ENCODE data around the gene COX20.
"Not testable (repeated sequence)": the region's sequence is repeated elsewhere in the genome, so short reads cannot be mapped to it uniquely, and the experiment has no call there.

The COX20 gene

DNA sequence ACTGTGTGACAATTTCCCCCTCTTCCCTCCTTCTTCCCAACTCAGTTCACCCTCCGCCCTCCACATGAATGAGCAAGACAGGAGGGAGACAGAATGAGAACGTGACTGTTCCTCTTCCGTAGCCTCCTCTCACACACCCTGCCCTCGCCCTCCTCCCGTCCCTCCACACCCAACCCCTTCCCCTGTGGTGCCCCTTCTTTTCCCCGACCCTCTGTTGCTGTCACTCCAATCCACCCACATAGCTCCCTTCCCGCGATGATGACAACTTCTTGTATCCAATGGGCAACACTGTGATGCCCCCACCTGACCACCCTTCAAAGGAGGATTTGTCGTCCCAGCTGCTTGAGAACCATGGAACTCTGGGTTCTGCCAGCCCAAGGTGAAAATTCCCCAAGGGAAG is 41.4 kb upstream of the COX20 start:
- H3K36me3 ChIP-seq (ENCODE audit: low read length): no peaks in the 10 kb centered on the region
- no peaks in the 10 kb centered on the region for H3K79me2 ChIP-seq (ENCODE audit: insufficient read depth, low read length)
- H3K9me3 ChIP-seq (ENCODE audit: insufficient read depth, low read length): no peaks in the 10 kb centered on the region
- no peak overlapping the region for H2AFZ ChIP-seq (ENCODE audit: low read depth, low read length, severe bottlenecking)
- no peaks in the 10 kb centered on the region for H4K20me1 ChIP-seq (ENCODE audit: low read depth, low read length)
- H3K27me3 ChIP-seq (ENCODE audit: low read length): no peaks in the 10 kb centered on the region
- TF ChIP-seq, protein P1, sequence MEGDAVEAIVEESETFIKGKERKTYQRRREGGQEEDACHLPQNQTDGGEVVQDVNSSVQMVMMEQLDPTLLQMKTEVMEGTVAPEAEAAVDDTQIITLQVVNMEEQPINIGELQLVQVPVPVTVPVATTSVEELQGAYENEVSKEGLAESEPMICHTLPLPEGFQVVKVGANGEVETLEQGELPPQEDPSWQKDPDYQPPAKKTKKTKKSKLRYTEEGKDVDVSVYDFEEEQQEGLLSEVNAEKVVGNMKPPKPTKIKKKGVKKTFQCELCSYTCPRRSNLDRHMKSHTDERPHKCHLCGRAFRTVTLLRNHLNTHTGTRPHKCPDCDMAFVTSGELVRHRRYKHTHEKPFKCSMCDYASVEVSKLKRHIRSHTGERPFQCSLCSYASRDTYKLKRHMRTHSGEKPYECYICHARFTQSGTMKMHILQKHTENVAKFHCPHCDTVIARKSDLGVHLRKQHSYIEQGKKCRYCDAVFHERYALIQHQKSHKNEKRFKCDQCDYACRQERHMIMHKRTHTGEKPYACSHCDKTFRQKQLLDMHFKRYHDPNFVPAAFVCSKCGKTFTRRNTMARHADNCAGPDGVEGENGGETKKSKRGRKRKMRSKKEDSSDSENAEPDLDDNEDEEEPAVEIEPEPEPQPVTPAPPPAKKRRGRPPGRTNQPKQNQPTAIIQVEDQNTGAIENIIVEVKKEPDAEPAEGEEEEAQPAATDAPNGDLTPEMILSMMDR (IDR thresholded peaks at IDR 0.05; ENCODE audit: insufficient read depth, low read length, poor library complexity, severe bottlenecking): no peak
- no peak for TF ChIP-seq EZH2phosphoT487 (conservative IDR thresholded peaks at IDR 0.05; ENCODE audit: low read length)
- no peak overlapping the region for H3K4me2 ChIP-seq (ENCODE audit: low read depth, low read length, poor library complexity, severe bottlenecking)
- 0 out of 2 replicates have a peak, but pooled peaks cover 5% of the 10 kb centered on the region for H3F3A ChIP-seq (ENCODE audit: insufficient read depth)
- H3K9ac ChIP-seq (ENCODE audit: low read length): no peak overlapping the region
- H3K9me2 ChIP-seq (replicated peaks; ENCODE audit: insufficient read depth, low read length): no peaks in the 10 kb centered on the region
- H3K4me3 ChIP-seq (ENCODE audit: insufficient read depth, low read length, poor library complexity, severe bottlenecking): no peak overlapping the region
- H3K27ac ChIP-seq (ENCODE audit: low read depth, low read length): no peak overlapping the region

DNA sequence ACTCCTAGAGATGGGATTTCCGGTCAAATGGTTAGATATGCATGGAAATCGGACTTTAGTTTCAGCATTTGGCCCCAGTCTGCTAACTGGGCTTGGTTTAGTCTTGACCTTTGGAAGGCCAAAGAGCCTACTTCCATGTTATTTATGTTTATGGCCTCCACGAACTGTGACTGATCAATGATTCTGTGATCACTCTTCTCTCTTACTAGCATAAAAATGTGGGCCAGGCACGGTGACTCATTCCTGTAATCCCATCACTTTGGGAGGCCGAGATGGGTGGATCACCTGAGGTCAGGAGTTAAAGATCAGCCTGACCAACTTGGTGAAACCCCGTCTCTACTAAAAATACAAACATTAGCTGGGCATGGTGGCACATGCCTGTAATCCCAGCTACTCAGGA is 40.9 kb upstream of the COX20 start:
- H2AFZ ChIP-seq (ENCODE audit: low read depth, low read length, severe bottlenecking); H3K4me2 ChIP-seq (ENCODE audit: low read depth, low read length, poor library complexity, severe bottlenecking); H3K9me2 ChIP-seq (replicated peaks; ENCODE audit: insufficient read depth, low read length); H3K9ac ChIP-seq (ENCODE audit: low read length); H3K9me3 ChIP-seq (ENCODE audit: insufficient read depth, low read length); H3K79me2 ChIP-seq (ENCODE audit: insufficient read depth, low read length); H3K27me3 ChIP-seq (ENCODE audit: low read length); H3K27ac ChIP-seq (ENCODE audit: low read depth, low read length); H3K36me3 ChIP-seq (ENCODE audit: low read length); H4K20me1 ChIP-seq (ENCODE audit: low read depth, low read length); H3K4me3 ChIP-seq (ENCODE audit: insufficient read depth, low read length, poor library complexity, severe bottlenecking); H3F3A ChIP-seq (ENCODE audit: insufficient read depth): not testable (repeated sequence)

DNA sequence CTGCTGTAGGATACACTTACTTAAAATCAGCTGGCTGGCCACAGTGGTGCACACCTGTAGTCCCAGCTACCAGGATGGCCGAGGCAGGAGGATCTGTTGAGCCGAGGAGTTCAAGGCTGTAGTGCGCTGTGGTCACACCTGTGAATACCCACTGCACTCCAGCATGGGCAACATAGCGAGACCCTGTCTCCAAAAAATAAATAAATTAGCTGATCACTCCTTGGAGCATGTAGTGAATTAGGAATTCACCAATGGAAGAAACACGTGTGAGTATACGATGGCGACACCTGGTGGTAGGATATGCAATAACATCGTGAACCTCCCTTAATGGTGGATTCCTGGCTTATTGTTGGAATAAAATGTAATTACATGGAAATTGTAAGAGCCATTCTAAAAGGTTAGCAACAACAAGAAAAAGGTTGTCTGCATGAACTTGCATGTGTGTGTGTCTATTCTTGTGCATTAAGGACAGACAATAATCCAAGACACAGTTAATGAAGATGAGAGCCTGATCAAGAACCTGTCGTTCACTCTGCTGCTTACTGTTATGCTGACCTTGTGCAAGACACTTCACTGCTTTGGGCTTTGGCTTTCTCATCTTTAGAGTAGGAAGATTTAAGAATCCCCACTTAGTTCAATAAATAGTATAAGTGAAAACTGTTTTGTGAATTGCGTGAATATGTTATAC is 38.6 kb upstream of the COX20 start:
- no peaks in the 10 kb centered on the region for H3F3A ChIP-seq (ENCODE audit: insufficient read depth)
- H3K27ac ChIP-seq (ENCODE audit: low read depth, low read length): no peak overlapping the region
- H3K4me2 ChIP-seq (ENCODE audit: low read depth, low read length, poor library complexity, severe bottlenecking): no peak overlapping the region
- H3K79me2 ChIP-seq (ENCODE audit: insufficient read depth, low read length): no peaks in the 10 kb centered on the region
- TF ChIP-seq EZH2phosphoT487 (conservative IDR thresholded peaks at IDR 0.05; ENCODE audit: low read length): no peak
- TF ChIP-seq, protein P1 (IDR thresholded peaks at IDR 0.05; ENCODE audit: insufficient read depth, low read length, poor library complexity, severe bottlenecking): peak; percentile 75
- H3K4me3 ChIP-seq (ENCODE audit: insufficient read depth, low read length, poor library complexity, severe bottlenecking): no peak overlapping the region
- H4K20me1 ChIP-seq (ENCODE audit: low read depth, low read length): no peaks in the 10 kb centered on the region
- no peak overlapping the region for H3K9ac ChIP-seq (ENCODE audit: low read length)
- no peak overlapping the region for H2AFZ ChIP-seq (ENCODE audit: low read depth, low read length, severe bottlenecking)
- no peaks in the 10 kb centered on the region for H3K9me3 ChIP-seq (ENCODE audit: insufficient read depth, low read length)
- H3K27me3 ChIP-seq (ENCODE audit: low read length): no peaks in the 10 kb centered on the region
- no peaks in the 10 kb centered on the region for H3K9me2 ChIP-seq (replicated peaks; ENCODE audit: insufficient read depth, low read length)
- H3K36me3 ChIP-seq (ENCODE audit: low read length): no peaks in the 10 kb centered on the region

DNA sequence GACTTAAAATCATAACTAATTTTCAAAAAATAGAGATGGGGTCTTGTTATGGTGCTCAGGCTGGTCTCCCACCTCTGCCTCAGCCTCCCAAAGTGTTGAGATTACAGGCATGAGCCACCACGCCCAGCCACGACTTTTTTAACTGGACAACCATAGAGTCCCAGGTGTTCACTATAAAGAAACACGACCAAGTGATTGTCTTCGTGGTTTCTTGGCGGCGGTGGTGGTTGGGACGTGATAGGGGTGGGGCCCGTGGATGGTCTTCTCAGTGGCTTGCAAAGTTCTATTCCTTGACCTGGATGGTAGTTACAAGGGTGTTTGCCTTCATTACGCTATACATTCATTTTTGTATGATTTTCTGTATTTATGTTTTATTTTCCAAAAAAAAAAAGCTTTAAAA is 34.6 kb upstream of the COX20 start:
- Histone ChIP-seq H3K4me2 (ENCODE audit: low read depth, low read length, poor library complexity, severe bottlenecking) (peak overlapping the region; percentile 6), H3K9me2 (replicated peaks; ENCODE audit: insufficient read depth, low read length) (no peaks in the 10 kb centered on the region)

More for the DNA sequence above, 34.6 kb upstream of the COX20 start:
- no peak overlapping the region for H3K9ac ChIP-seq (ENCODE audit: low read length)
- no peak overlapping the region for H3K27ac ChIP-seq (ENCODE audit: low read depth, low read length)
- H4K20me1 ChIP-seq (ENCODE audit: low read depth, low read length): no peaks in the 10 kb centered on the region
- TF ChIP-seq EZH2phosphoT487 (conservative IDR thresholded peaks at IDR 0.05; ENCODE audit: low read length): no peak
- TF ChIP-seq, protein P1 (IDR thresholded peaks at IDR 0.05; ENCODE audit: insufficient read depth, low read length, poor library complexity, severe bottlenecking): no peak
- H3K27me3 ChIP-seq (ENCODE audit: low read length): no peaks in the 10 kb centered on the region
- no peak overlapping the region for H3K4me3 ChIP-seq (ENCODE audit: insufficient read depth, low read length, poor library complexity, severe bottlenecking)
- H2AFZ ChIP-seq (ENCODE audit: low read depth, low read length, severe bottlenecking): no peak overlapping the region
- no peaks in the 10 kb centered on the region for H3K79me2 ChIP-seq (ENCODE audit: insufficient read depth, low read length)
- no peaks in the 10 kb centered on the region for H3K9me3 ChIP-seq (ENCODE audit: insufficient read depth, low read length)
- no peaks in the 10 kb centered on the region for H3K36me3 ChIP-seq (ENCODE audit: low read length)
- no peaks in the 10 kb centered on the region for H3F3A ChIP-seq (ENCODE audit: insufficient read depth)

Data from SU-DHL-6 (cell line).